Measurements from ENCODE around the gene MED12L.

MED12L gene

GRCh38 chr3:151315136-151315535 lies 229.7 kb downstream of the MED12L start:
- no peak for DNase-seq (ENCODE audit: extremely low read depth, low read depth)
- TF ChIP-seq CTCF (IDR thresholded peaks at IDR 0.05; ENCODE audit: low read depth, low read length), result no peak

GRCh38 chr3:151315846-151316245 lies 230.4 kb downstream of the MED12L start:
- no peak for TF ChIP-seq CTCF (IDR thresholded peaks at IDR 0.05; ENCODE audit: low read depth, low read length)
- no peak for DNase-seq (ENCODE audit: extremely low read depth, low read depth)

DNA sequence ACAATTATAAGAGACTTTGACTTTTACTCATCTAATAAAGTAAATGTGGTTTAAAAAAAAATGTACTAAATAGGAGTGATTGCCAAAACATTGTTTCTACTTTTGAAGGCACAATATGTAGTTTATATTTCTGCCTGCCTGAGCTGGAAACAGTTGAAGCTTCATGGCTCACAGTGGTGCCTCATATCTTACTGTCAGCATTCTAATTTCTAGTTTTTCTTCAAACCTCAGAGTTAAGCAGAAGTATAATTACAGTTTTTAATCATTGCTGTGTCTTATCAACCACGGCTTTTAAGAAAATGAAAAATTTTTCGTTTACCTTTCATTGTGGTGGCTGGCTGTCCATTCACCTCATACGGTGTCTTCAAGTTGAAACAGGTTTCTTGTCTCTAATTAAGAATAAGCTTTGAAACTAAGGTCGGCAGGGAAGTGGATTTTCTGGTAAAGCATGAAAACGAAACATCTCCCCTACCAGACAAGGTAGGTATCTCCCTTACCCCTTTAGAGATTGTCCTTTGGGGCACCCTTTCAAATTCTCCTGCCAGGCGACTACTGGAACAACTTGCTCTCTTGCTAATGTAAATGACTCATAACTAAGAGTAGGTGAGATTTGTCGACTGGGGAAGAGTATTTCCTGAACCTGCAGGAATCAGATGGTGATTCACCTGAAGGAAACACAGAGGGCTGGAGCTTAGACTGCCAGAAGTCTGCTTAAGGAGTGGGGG lies 231.0 kb downstream of the MED12L start, which contains the start of gene GPR87:
TSS of gene GPR87 (minus strand) at position 554 of the 725 bp plus-strand sequence. CDS start 16,720 bp downstream, outside the sequence.
- no peak for TF ChIP-seq CTCF (IDR thresholded peaks at IDR 0.05; ENCODE audit: low read depth, low read length)
- DNase-seq (ENCODE audit: extremely low read depth, low read depth), result no peak

- DNase-seq (ENCODE audit: extremely low read depth, low read depth), result no peak
- no peak for TF ChIP-seq CTCF (IDR thresholded peaks at IDR 0.05; ENCODE audit: low read depth, low read length)
These were observed 232.8 kb downstream of the MED12L start for GRCh38 chr3:151318313-151318712.

DNA sequence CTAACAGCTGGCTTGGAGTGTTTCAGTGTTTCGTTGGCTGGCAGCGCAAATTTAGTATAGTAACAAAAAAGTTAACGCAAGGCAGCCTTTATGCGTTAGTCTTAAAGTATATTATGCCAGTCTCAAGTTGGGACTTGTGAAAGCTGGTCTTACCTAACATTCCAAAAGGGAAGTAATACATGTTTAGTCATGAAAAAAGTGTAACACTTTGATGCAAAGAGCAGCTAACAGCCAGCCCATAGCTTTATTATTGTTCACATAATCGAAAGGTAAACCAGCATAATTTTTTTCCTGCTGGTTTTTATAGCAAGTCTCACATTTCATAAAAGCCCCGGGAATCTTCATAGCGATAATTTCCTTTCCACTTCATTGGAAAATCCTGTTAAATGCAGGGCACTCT lies 233.5 kb downstream of the MED12L start:
- no peak for DNase-seq (ENCODE audit: extremely low read depth, low read depth)
- no peak for TF ChIP-seq CTCF (IDR thresholded peaks at IDR 0.05; ENCODE audit: low read depth, low read length)

DNA sequence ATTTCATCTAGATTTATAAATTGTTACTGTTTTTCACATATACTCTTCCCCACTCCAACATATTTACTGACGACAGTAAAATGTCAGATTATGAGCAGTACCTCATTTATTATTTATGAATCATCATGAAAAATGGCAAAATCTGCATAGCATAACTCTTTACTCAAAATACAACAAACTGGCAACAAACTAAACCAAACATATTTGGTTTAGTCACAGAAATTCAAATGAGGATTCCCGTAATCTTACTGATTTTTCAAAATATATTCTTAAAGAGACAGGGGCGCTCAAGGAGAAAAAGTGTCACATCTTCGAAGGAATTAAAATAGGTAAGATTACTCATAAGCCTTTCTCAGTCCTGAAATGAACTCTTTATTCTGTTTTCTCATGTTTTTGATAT lies 234.2 kb downstream of the MED12L start:
- no peak for TF ChIP-seq CTCF (IDR thresholded peaks at IDR 0.05; ENCODE audit: low read depth, low read length)
- DNase-seq (ENCODE audit: extremely low read depth, low read depth), result no peak

DNA sequence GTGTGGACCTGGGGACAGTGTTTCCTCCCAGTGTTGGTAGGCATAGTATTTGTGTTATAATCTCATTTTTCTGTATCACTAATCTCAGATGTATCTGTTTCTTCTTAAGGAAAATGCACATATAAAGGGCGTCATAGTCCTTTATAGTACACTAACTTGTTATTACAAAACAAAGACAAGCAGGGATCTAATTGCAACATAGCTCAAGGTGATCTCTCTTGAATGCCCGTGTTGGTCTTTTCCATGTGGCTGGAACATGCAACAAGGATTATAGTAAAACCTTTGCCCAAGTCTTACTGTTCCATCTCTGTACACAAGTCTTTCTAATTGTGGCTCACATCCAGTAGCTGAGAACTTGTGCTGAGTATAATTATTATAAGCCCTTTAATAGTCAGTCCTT lies 234.7 kb downstream of the MED12L start:
- TF ChIP-seq CTCF (IDR thresholded peaks at IDR 0.05; ENCODE audit: low read depth, low read length), result no peak
- DNase-seq (ENCODE audit: extremely low read depth, low read depth), result no peak

Data from AG09319 (cell line).